SK-N-SH (cell line): Measurements from ENCODE around the gene ZDHHC5. TPM values are rescaled to one million over a fixed set of nuclear protein-coding genes. Genes with fewer than 3 reads are reported as not detected.

Source experiments
- CTCF ChIA-PET: fragments of 300-600, 350-600 bp; formaldehyde crosslinking; extraction: SDS; loops from one replicate; lab custom pipeline; 2021; lab: Yijun Ruan, JAX
- POLR2A ChIA-PET: fragments of 350-600 bp; sonication (Branson Sonifier 250); formaldehyde crosslinking; extraction: SDS; loops from one replicate; lab custom pipeline; 2020; ENCODE audit warnings: antibody characterized with exemption, inconsistent platforms; lab: Yijun Ruan, JAX
- DNase-seq: peaks from one replicate; pipeline ENCODE4 v3.0.0; 2012
- H2AFZ ChIP-seq: fragments of 200-600 bp; sonication (generic); 2 replicates; pipeline ENCODE4 v1.8.1; 2016; ENCODE audit warnings: antibody characterized with exemption, mild to moderate bottlenecking, low read depth
- H3F3A ChIP-seq: fragments of 200-600 bp; sonication (generic); replicated peaks from 2 replicates; pipeline ENCODE3; 2016; ENCODE audit warnings: antibody characterized with exemption, mild to moderate bottlenecking; ENCODE audit not compliant: insufficient read depth
- H3K27ac ChIP-seq, 2 experiments: fragments of 200-500 bp in 1 of 2; fragments of 200-600 bp in 1 of 2; sonication (Bioruptor generic) in 1 of 2; sonication (generic), shearing (Covaris generic) in 1 of 2; 2 replicates each; pipeline versions ENCODE4 v1.5.1 to v1.6.1; 2014 to 2016; ENCODE audit warnings: low read depth in 2 of 2, inconsistent platforms in 1 of 2, low read length in 1 of 2, mild to moderate bottlenecking in 1 of 2, mixed read lengths in 1 of 2
- H3K27me3 ChIP-seq: fragments of 200-600 bp; sonication (generic), shearing (Covaris generic); 2 replicates; pipeline ENCODE4 v1.6.1; 2016; ENCODE audit warnings: mixed run types; ENCODE audit not compliant: insufficient read depth
- H3K36me3 ChIP-seq, 2 experiments: fragments of 200-500 bp in 1 of 2; fragments of 200-600 bp in 1 of 2; sonication (Bioruptor generic) in 1 of 2; sonication (generic) in 1 of 2; replicated peaks in 1 of 2; 2 replicates each; pipeline versions ENCODE3 to v1.5.1; 2014 to 2016; ENCODE audit warnings: low read length in 1 of 2, mild to moderate bottlenecking in 1 of 2; ENCODE audit not compliant: insufficient read depth in 2 of 2, control insufficient read depth in 1 of 2
- H3K4me1 ChIP-seq, 2 experiments: fragments of 200-500 bp in 1 of 2; fragments of 200-600 bp in 1 of 2; sonication (Bioruptor generic) in 1 of 2; sonication (generic), shearing (Covaris generic) in 1 of 2; 2 replicates each; pipeline versions ENCODE4 v1.5.1 to v1.6.1; 2014 to 2016; ENCODE audit warnings: low read depth in 1 of 2, low read length in 1 of 2, mixed run types in 1 of 2; ENCODE audit not compliant: insufficient read depth in 2 of 2, control insufficient read depth in 1 of 2
- H3K4me2 ChIP-seq: fragments of 200-600 bp; sonication (generic), shearing (Covaris generic); 2 replicates; pipeline ENCODE4 v1.6.1; 2017; ENCODE audit warnings: mixed run types
- H3K4me3 ChIP-seq, 2 experiments: fragments of 200-500 bp in 1 of 2; fragments of 200-600 bp in 1 of 2; sonication (Bioruptor generic) in 1 of 2; sonication (generic), shearing (Covaris generic) in 1 of 2; 2 replicates each; pipeline versions ENCODE4 v1.5.1 to v1.8.1; 2014 to 2016; ENCODE audit warnings: low read depth in 2 of 2, inconsistent platforms in 1 of 2, low read length in 1 of 2, mild to moderate bottlenecking in 1 of 2, mixed read lengths in 1 of 2, moderate library complexity in 1 of 2
- H3K79me2 ChIP-seq: fragments of 200-600 bp; sonication (generic); 2 replicates; pipeline ENCODE4 v1.8.1; 2017; ENCODE audit warnings: mild to moderate bottlenecking; ENCODE audit not compliant: insufficient read depth
- H3K9ac ChIP-seq: fragments of 200-600 bp; sonication (generic); 2 replicates; pipeline ENCODE4 v1.6.1; 2017; ENCODE audit warnings: mixed run types
- H3K9me2 ChIP-seq: fragments of 200-600 bp; sonication (generic); 2 replicates; pipeline ENCODE4 v1.6.1; 2017; ENCODE audit warnings: mixed run types
- H3K9me3 ChIP-seq: fragments of 200-600 bp; sonication (generic); 2 replicates; pipeline ENCODE4 v1.6.1; 2017; ENCODE audit warnings: mixed run types, mild to moderate bottlenecking, moderate library complexity
- H4K20me1 ChIP-seq: fragments of 200-600 bp; sonication (generic); 2 replicates; pipeline ENCODE4 v1.6.1; 2017; ENCODE audit warnings: mild to moderate bottlenecking, mixed run types; ENCODE audit not compliant: insufficient read depth
- ELF1 ChIP-seq: IDR thresholded peaks from 2 replicates; pipeline ENCODE4 v1.4.0; 2012
- FOXM1 ChIP-seq: IDR thresholded peaks from 2 replicates; pipeline ENCODE4 v1.4.0; 2012; ENCODE audit warnings: low read depth, mild to moderate bottlenecking
- TAF1 ChIP-seq: IDR thresholded peaks from 2 replicates; pipeline ENCODE4 v1.6.1; 2012; ENCODE audit warnings: low read depth, mild to moderate bottlenecking, low read length, moderate library complexity, borderline replicate concordance
- TEAD4 ChIP-seq: IDR thresholded peaks from 2 replicates; pipeline ENCODE4 v1.4.0; 2012; ENCODE audit warnings: mild to moderate bottlenecking, borderline replicate concordance; ENCODE audit not compliant: insufficient read depth
- YY1 ChIP-seq: IDR thresholded peaks from 2 replicates; pipeline ENCODE4 v1.4.0; 2012; ENCODE audit warnings: low read depth, mild to moderate bottlenecking
- WGBS: methylation state at CpG from one replicate; pipeline ENCODE4 v1.1.6; 2017; ENCODE audit warnings: low lambda C conversion rate; 5-methylcytosine and 5-hydroxymethylcytosine counted together
- polyA plus RNA-seq, 3 experiments: library from polyadenylated mRNA; depleted of rRNA; stranded (reverse); fragments of >200 nt; gene quantifications; 2 replicates each; pipeline ENCODE4 v1.2.3, GENCODE V29; 2012
- TF ChIP-seq, protein P1 (sequence below): fragments of 150-350 bp; IDR thresholded peaks from 2 replicates; pipeline ENCODE4 v1.6.1; 2017; ENCODE audit warnings: antibody characterized with exemption, low read length, low read depth, borderline replicate concordance
- TF ChIP-seq, protein P2 (sequence below): fragments of 150-350 bp; IDR thresholded peaks from 2 replicates; pipeline ENCODE4 v1.6.1; 2016; ENCODE audit warnings: mild to moderate bottlenecking, low read depth, low read length
- TF ChIP-seq, protein P3 (sequence below): IDR thresholded peaks from 2 replicates; pipeline ENCODE4 v1.4.0; 2012; ENCODE audit warnings: low read depth

Gene ZDHHC5
- polyA plus RNA-seq, 1 of the 3 experiments (the other 2 are of a cell fraction) = 46.6 TPM

DNA sequence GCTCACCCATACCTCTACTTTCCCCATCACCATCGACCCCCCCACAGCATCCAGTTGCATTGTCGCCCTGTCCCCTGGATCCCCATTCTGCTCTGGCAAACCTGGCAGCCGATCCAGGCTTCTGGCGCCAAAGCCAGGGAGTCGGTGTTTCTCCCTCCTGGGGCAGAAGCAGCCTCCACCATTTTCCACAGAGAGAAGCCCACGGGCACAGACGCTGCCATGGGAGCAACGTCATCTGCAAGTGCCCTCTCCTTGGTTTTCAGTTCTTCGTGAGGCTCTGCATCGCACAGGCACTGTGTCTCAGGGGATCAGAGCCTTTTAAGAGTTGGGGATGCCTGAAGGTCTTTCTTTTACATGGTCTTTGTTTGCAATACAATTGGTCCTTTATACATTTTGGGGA, 20.5 kb upstream of the ZDHHC5 start (continued):
- TF ChIP-seq, protein P1, sequence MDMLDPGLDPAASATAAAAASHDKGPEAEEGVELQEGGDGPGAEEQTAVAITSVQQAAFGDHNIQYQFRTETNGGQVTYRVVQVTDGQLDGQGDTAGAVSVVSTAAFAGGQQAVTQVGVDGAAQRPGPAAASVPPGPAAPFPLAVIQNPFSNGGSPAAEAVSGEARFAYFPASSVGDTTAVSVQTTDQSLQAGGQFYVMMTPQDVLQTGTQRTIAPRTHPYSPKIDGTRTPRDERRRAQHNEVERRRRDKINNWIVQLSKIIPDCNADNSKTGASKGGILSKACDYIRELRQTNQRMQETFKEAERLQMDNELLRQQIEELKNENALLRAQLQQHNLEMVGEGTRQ = no peak
- no peak for TF ChIP-seq TEAD4
- TF ChIP-seq, protein P2, sequence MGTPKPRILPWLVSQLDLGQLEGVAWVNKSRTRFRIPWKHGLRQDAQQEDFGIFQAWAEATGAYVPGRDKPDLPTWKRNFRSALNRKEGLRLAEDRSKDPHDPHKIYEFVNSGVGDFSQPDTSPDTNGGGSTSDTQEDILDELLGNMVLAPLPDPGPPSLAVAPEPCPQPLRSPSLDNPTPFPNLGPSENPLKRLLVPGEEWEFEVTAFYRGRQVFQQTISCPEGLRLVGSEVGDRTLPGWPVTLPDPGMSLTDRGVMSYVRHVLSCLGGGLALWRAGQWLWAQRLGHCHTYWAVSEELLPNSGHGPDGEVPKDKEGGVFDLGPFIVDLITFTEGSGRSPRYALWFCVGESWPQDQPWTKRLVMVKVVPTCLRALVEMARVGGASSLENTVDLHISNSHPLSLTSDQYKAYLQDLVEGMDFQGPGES = no peak

DNA sequence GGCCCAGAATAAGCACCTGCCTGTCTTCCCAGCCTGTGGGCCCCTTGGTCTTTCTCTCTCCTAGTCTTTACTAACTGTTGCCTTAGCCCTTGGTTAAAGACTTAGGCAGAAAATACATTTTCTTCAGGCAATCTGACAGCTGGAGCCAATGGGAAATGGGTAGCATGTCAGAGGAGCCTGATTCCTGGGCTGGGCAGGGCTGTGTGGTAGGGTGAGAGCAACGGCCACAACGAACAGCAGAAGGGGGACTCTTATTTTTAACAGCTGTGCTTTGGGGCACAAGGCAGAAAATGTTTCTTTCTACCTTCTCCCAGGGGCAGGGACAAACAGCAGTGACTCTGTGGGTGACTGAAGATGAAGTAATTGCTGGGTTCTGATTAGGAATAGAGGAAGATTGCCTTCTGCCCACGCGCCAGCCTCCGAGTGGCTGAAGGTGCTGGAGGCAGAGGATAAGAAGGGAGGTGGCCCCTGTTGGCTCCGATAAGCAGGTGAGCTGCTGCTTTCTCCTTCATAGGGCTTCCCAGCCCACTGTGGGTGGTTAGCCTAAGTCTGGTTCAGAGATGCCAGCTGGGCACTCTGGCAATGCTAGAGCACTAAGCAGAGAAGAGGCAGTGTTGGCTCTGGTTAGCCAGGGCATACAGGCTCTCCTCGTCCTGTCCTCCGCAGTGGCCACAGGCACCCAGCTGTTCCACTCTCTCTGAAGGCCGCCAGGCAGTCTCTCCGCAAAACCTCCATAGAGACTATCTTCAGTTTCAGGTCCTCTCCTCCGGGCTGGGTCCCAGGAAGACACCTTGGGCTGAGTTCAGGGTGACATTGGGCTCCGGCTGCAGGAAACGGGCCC, 19.7 kb upstream of the ZDHHC5 start:
- Histone ChIP-seq H3K4me1 (peaks cover 16 to 35% of the 10 kb centered on the region in 2 experiments; a peak in 3 of 4 replicates), H3K4me3 (peak overlapping the region in 1 of 2 experiments; percentile 68; a peak in 3 of 4 replicates), H2AFZ (no peak overlapping the region), H3K4me2 (peak overlapping the region; percentile 99), H3K36me3 (peaks cover 0 to 4% of the 10 kb centered on the region in 2 experiments), H3K27ac (no peak overlapping the region), H3K9me2 (no peaks in the 10 kb centered on the region), H3K9me3 (no peaks in the 10 kb centered on the region), H4K20me1 (peaks cover 27% of the 10 kb centered on the region), H3K79me2 (0 out of 2 replicates have a peak, but pooled peaks cover 3% of the 10 kb centered on the region), H3K9ac (no peak overlapping the region), H3F3A (peaks cover 16% of the 10 kb centered on the region), H3K27me3 (no peaks in the 10 kb centered on the region)
- TF ChIP-seq, protein P1 = no peak
- no peak for TF ChIP-seq TAF1
- no peak for TF ChIP-seq FOXM1
- TF ChIP-seq YY1 = no peak
- TF ChIP-seq ELF1 = peak; percentile 14; the same call in 1 of the 2 replicates
- TF ChIP-seq, protein P3, sequence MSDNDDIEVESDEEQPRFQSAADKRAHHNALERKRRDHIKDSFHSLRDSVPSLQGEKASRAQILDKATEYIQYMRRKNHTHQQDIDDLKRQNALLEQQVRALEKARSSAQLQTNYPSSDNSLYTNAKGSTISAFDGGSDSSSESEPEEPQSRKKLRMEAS = no peak
- 61% methylated on average over 13 of the region's 13 CpGs for WGBS
- DNase-seq = peak; percentile 47
- ChIA-PET POLR2A (interaction anchor here (0.5 to 1.8 kb wide), 3 partner anchors 62 to 1715 kb away, joined by 3 to 4 read pairs (median 3); no protein-coding TSS in a partner anchor), CTCF (interaction anchor here (0.6 to 17.7 kb wide), 9 partner anchors 8 to 191 kb away, joined by 3 to 326 read pairs (median 4); partner anchors contain the start of gene UBE2L6)
